ENCODE measurements around the gene ING5.
"Not testable (repeated sequence)": the region's sequence is repeated elsewhere in the genome, so short reads cannot be mapped to it uniquely, and the experiment has no call there.

The ING5 gene

DNA sequence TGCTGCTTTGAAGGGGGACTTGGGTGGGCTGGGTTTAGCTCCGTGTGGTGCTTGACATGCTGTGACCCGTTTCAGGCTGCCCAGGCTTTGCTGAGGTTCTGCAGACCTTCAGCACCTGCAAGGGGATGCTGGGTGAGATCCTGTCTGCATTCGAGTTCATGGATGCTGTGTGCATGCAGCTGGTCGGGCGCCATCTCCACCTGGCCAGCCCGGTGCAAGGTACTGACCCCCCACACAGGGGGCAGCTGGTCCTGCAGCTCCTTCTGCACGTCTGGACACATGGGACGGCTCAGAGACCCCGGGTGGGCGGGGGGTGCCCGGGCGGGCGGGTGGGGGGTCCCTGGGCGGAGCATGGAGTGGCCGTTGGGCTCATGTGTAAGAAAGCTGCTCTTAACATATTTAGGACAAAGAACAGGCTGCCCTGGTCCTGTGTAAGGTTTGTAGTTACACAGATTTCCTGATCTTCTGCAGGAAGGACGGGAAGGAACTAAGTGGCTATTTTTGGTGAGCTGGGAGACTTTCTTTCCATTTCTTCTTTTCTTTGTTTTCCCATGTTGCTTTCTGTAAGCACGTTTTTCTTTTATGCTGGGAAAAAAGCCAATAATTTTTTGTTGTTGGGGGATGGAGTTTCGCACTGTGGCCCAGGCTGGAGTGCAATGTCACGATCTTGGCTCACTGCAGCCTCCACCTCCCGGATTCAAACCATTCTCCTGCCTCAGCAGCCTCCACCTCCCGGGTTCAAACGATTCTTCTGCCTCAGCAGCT is 48.4 kb downstream of the ING5 start:
- in situ Hi-C loops (cut with HindIII; ENCODE audit: low pct_ligation_motif_present, low pct_unique_long_range_greater_than_20kb, low sequenced_read_pairs) = no loop called here

DNA sequence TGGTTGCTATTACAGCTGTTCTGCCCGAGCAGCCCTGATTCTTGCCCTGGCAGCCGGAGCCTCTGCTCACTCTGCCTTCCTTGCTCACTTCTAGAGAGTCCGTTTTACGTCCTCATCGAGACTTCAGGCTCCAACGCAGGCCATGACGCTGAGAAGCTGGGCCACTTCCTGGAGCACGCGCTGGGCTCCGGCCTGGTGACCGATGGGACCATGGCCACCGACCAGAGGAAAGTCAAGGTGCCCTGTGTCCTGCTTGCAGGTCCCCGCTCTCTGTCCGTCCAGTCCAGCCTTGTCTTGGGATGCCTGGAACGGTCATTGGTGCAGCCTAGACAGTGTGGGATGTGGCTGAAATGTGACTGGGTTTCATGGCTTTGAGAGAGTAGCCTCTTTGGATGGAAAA is 49.3 kb downstream of the ING5 start:
- DNase-seq = no peak
- in situ Hi-C loops (cut with HindIII; ENCODE audit: low pct_ligation_motif_present, low pct_unique_long_range_greater_than_20kb, low sequenced_read_pairs) = no loop called here

More for the DNA sequence above, 48.4 kb downstream of the ING5 start:
- DNase-seq = no peak

DNA sequence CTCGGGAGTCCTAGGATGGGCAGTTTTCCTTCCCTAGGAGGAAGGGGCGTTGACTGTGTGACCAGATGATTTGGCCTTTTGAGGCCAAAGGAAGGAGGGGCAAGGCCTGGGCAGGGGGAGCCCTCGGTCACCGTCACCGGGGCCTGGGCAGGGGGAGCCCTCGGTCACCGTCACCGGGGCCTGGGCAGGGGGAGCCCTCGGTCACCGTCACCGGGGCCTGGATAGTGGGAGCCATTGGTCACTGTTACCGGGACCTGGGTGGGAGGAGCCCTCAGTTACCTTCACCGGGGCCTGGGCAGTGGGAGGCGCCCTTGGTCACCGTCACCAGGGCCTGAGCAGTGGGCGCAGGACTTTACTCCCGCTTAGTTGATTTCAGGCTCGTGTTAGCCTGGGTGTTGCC is 49.9 kb downstream of the ING5 start:
- no peak for DNase-seq
- in situ Hi-C loops (cut with HindIII; ENCODE audit: low pct_ligation_motif_present, low pct_unique_long_range_greater_than_20kb, low sequenced_read_pairs) = no loop called here

DNA sequence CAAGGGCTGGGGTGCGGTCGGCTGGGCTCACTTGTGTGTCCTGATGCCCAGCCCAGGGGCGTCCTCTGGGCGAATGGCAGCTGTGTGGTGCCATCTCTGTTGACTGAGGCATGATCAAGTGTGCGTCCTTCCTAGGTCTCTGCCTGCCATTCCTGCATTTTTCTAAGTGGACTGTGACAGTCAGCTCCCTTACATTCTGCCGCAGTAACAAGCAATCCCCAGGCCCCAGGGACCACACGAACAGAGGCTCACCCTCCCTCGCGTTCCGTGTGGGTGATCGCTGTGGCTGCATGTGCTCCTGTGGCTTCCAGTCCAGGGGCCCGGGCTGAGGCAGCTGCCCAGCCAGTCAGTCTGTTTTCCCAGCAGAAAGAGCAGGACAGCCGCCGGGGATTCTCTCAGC is 50.4 kb downstream of the ING5 start:
- DNase-seq = no peak
- in situ Hi-C loops (cut with HindIII; ENCODE audit: low pct_ligation_motif_present, low pct_unique_long_range_greater_than_20kb, low sequenced_read_pairs) = no loop called here

DNA sequence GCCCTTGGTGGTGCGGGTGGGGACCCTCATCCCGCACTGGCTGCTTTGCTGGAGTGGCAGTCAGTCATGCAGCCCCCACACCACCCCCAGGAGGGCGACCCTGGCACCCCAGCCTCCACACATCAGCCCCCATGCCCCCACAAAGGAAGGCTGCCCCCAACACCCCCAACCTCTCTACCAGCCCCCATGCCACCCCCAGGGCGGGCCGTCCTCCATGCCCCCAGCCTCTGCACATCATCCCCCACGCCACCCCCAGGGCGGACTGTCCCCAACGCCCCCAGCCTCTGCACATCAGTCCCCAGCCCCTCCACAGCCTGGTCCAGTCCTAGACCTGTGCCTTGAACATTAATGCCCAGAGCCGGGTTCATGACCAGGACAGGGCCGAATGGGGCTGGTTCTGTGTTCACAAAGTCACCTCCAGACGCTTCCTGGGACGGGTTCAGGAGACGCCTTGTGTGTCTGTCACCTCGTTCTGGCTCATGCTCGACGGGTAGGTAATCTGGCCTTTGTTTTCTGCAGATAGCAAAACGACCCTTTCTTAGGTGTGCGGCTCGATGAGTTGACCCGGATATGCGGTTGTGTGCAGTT is 50.9 kb downstream of the ING5 start:
- in situ Hi-C loops (cut with HindIII; ENCODE audit: low pct_ligation_motif_present, low pct_unique_long_range_greater_than_20kb, low sequenced_read_pairs) = no loop called here

DNA sequence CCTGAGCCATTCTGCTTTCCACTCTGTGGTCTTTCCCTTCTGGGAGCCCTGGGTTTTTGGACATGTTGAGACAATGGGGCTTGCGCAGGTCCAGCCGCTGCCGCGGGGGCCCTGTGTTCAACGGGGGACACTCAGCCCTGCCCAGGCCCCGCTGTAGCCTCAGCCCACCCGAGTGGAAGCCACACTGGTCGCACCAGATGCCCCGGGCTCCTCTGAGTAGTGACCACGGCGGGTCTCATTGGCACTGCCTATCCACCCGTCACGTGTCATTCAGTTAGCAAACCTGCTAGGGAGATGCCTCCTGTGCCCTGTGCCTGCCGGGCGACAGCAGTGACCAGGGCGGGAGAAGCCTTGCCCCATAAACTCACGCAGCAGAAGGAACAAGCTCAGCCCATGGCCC is 51.7 kb downstream of the ING5 start:
- no peak for DNase-seq
- in situ Hi-C loops (cut with HindIII; ENCODE audit: low pct_ligation_motif_present, low pct_unique_long_range_greater_than_20kb, low sequenced_read_pairs) = no loop called here

More for the DNA sequence above, 50.9 kb downstream of the ING5 start:
- DNase-seq = no peak

DNA sequence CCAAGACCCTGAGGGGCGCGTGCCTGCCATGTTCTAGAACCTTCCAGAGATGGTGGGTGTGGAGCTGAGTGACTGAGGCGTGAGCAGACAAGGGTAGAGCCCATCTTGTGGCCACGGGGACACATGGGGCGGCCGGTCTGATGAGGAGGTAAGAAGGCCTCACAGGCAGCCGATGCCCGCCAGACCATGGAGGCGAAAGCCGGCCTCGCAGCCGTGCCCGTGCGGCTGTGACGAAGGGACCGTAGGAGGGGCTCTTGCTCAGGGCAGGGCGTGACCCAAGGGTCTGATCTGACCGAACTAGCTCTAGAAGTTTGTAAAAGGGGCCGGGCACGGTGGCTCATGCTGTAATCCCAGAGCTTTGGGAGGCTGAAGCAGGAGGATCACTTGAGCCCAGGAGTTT is 52.2 kb downstream of the ING5 start:
- in situ Hi-C loops (cut with HindIII; ENCODE audit: low pct_ligation_motif_present, low pct_unique_long_range_greater_than_20kb, low sequenced_read_pairs) = no loop called here
- no peak for DNase-seq

DNA sequence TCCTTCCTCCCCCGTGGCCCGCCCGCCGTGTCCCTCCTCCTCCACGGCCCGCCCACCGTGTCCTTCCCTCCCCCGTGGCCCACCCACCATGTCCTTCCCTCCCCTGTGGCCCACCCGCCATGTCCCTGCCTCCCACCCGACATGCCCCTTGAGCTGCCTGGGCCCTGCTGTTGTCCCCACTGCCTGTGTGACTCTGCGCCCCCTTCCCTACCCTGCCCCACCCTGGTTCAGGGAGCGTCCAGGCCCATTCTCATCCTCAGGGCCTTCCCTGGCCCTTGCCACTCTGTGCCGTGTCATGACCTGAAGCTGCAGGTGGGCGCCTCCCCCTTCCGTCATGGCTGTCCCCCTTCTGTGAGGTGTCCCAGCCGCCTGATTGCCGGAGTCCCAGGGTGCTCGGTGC is 53.3 kb downstream of the ING5 start:
- in situ Hi-C loops (cut with HindIII; ENCODE audit: low pct_ligation_motif_present, low pct_unique_long_range_greater_than_20kb, low sequenced_read_pairs) = no loop called here
- DNase-seq = no peak

DNA sequence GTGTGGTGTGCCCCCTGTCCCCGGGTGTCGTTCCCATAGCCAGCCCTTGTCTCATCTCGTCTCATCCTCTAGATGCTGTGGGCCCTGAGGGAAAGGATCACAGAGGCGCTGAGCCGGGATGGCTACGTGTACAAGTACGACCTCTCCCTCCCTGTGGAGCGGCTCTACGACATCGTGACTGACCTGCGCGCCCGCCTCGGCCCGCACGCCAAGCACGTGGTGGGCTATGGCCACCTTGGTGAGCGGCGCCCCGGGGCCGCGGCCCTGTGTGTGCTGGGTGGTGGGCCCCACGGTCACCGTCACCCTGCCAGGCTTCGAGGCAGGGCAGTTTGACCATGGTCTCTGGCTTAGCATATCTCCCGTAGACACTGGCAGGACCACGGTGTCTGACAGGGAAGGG is 53.9 kb downstream of the ING5 start:
- no peak for DNase-seq
- in situ Hi-C loops (cut with HindIII; ENCODE audit: low pct_ligation_motif_present, low pct_unique_long_range_greater_than_20kb, low sequenced_read_pairs) = no loop called here

DNA sequence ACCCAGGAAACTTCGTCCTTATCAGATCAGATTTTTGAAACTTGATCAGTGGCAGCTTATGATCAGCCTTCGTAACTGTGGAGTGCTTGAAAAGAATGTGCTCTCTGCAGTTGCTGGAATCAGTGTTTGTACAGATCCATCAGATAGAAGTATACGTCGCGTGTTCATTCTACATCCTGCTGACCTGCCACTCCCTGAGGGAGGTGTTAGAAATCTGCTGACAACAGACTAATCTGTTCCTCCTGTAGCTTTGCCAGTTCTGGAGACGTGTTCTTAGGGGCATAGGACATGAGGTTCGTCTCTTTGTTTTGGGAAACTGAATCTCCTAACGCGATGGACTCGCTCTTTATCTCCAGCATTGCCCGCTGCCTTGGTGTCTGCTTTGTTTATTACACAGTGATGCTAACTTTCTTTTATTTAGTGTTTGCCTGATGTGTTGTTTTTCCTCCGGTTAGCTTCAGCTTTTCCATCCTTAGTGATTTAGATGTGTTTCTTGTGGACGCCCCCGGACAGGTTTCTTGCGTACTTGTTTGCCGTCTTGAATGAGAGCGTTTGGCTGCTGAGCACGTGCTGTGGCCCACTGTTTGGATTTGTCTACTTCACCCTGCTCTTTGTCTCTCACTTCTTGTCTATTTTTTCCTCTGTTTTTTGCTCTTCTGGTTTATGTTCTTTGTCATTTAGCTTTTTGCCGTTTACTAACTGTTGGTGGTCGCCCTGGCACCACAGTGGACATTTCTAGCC is 57.4 kb downstream of the ING5 start:
- DNase-seq = no peak
- in situ Hi-C loops (cut with HindIII; ENCODE audit: low pct_ligation_motif_present, low pct_unique_long_range_greater_than_20kb, low sequenced_read_pairs) = no loop called here

DNA sequence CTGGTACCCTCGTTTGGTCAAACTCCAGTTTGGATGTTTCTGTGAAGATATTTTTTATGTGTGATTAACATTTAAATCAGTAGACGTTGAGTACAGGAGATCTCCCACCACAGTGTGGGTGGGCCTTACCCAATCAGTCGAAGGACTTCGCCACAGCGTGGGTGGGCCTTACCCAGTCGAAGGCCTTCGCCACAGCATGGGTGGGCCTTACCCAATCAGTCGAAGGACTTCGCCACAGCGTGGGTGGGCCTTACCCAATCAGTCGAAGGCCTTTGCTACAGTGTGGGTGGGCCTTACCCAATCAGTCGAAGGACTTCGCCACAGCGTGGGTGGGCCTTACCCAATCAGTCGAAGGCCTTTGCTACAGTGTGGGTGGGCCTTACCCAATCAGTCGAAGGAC is 58.1 kb downstream of the ING5 start:
- in situ Hi-C loops (cut with HindIII; ENCODE audit: low pct_ligation_motif_present, low pct_unique_long_range_greater_than_20kb, low sequenced_read_pairs); DNase-seq: not testable (repeated sequence)

DNA sequence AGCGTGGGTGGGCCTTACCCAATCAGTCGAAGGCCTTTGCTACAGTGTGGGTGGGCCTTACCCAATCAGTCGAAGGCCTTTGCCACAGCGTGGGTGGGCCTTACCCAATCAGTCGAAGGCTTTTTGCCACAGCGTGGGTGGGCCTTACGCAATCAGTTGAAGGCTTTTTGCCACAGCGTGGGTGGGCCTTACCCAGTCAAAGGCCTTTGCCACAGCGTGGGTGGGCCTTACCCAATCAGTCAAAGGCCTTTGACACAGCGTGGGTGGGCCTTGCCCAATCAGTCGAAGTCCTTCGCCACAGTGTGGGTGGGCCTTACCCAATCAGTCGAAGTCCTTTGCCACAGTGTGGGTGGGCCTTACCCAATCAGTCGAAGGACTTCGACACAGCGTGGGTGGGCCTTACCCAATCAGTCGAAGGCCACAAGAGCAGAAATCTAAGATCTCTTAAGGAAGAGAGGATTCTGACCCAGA is 58.5 kb downstream of the ING5 start:
- peak; percentile 13 for DNase-seq
- in situ Hi-C loops (cut with HindIII; ENCODE audit: low pct_ligation_motif_present, low pct_unique_long_range_greater_than_20kb, low sequenced_read_pairs) = no loop called here

DNA sequence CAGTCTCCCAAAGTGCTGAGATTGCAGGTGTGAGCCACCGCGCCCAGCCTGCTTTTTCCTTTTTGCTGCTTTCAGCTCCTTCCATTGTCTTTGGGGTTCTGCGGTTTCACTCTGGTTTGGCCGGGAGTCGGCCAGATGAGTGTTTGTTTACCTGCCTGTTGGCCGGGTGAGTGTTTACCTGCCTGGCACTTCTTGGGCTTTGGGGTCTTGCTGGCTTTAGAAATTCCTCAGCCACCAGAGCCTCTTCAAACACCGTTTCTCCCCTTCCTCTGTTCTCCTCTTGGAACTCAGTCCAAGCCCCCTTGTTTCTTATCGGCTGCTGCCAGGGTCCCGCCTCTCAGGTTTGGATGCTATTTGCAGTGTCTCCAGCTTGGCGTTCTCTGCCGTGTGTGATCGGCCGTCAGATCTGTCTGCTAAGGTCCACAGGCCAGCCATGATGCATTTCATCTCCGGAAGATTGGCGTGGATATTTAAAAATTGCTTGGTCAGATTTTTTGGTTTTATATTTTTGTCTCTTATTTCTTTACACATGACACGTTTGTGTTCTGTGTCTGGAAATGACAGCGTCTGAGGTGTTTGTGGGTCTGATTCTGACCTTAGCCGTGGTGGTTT is 60.6 kb downstream of the ING5 start:
- in situ Hi-C loops (cut with HindIII; ENCODE audit: low pct_ligation_motif_present, low pct_unique_long_range_greater_than_20kb, low sequenced_read_pairs) = no loop called here
- no peak for DNase-seq

DNA sequence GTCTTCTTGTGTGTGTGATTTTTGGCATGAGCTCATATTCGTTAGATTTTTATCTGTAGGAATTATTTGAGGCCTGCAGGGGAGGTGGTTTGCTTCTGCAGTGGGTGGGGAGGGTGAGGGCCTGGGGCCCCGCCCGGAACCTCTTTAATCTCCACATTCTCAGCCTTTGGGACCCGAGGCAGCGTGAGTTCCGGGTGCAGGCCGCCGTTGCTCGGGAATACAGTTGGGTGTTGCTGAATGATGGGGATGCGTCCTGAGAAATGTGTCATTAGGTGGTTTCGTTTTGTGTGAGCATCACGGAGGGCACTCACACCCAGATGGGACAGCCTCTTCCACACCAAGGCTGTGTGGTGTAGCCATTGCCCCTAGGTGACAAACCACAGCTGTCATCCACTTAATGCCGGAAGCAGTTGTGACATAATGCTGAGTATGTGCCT is 61.1 kb downstream of the ING5 start:
- in situ Hi-C loops (cut with HindIII; ENCODE audit: low pct_ligation_motif_present, low pct_unique_long_range_greater_than_20kb, low sequenced_read_pairs) = no loop called here
- DNase-seq = no peak

DNA sequence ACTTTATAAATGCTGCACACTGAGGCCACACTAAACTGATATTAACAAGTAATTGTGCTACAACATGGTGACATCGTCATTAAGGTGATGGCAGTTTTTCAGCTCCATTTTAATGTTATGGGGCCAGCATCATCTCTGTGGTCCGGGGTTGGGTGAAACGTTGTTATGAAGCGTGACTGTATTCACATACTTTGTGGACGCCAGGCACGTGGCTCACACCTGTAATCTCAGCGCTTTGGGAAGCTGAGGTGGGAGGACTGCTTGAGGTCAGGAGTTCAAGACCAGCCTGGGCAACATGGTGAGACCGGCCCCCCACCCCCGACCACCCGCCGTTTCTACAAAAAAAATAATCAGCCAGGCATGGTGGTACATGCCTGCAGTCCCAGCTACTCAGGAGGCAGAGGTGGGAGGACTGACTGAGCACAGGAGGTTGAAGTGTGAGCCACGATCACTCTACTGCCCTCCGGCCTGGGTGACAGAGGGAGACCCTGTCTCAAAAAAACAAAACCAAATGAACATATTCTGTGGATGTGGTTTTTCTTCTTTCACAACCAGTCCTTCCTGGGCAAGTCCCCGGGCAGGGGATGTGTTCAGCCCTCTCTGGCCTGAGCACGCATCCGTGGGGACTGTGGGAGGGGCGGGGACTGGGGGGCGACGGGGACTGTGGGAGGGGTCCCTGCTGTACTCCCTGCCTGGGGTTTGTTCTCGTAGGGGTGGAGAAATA is 61.9 kb downstream of the ING5 start:
- in situ Hi-C loops (cut with HindIII; ENCODE audit: low pct_ligation_motif_present, low pct_unique_long_range_greater_than_20kb, low sequenced_read_pairs) = no loop called here
- no peak for DNase-seq

DNA sequence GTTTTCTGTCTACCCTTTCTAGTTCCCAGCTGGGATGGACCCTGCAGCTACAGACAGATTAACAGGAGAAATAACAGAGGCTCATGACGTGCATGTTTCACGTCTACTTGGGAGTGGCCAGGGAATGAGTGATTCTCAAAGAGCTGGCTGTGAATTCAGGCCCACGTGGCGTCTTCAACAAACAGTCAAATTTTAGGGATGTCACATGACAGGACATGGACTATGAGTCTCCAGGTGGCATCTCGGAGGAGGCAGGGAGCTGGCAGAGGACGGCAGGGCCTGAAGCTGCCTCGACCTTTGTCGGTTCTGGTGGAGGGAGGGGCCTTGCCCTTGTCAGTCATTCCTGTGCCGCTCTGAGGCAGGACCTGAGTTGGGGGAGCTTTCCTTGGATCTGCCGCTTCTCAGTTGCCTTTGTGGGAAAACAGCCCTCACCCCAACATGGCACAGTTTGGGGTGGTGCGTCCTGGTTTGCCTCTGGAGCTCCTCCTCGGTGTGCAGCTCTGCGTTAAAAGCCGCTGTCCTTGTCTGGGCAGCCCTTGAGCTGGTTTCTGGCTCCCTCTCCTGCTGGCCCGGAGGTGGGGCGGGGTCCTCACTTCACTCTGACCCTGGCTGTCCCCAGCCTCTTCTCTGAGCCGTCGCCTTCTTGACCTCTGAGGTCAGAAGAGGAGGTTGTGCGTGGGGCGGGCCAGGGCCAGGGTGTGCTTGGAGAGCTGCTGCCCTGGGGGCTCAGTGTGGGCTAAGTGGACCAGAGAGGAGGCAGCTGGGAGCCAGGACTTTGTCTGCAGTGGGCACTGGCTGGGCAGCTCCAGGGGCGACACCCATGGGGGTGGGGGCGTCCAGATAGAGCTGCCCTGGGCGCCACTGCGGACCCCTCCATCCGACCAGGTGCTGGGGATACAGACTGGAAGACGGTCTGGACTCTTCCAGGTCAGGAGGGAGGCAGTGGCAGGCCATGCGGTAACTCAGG is 62.7 kb downstream of the ING5 start:
- in situ Hi-C loops (cut with HindIII; ENCODE audit: low pct_ligation_motif_present, low pct_unique_long_range_greater_than_20kb, low sequenced_read_pairs) = no loop called here
- no peak for DNase-seq

DNA sequence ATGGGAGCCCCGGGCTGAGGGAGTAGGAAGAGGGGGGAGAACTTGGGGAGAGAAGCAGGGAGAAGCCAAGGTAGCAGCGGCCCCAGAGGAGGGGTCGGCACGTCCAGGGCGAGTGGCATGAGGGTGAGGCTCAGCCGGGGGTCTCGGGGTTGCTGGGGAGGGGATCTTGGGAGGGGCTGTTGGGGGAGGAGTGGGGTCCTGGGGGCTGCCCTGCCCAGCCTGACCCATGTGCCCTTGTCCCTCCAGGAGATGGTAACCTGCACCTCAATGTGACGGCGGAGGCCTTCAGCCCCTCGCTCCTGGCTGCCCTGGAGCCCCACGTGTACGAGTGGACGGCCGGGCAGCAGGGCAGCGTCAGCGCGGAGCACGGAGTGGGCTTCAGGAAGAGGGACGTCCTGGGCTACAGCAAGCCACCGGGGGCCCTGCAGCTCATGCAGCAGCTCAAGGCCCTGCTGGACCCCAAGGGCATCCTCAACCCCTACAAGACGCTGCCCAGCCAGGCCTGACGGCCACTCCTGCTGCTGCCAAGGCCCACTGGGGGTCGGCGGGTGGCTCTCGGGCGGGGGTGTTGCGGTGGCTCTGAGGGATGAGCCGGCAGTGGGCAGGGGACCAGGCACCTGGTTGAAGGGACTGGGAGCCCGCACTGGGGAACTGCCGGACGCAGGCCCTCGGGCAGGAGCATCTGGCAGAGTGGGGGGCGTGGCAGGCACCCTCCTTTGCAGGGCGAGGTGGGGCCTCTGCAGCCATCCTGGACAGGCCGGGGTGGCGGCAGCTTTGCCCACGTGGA is 65.8 kb downstream of the ING5 start:
- no peak for DNase-seq
- in situ Hi-C loops (cut with HindIII; ENCODE audit: low pct_ligation_motif_present, low pct_unique_long_range_greater_than_20kb, low sequenced_read_pairs) = no loop called here

All from ACHN (cell line).